Astrocyte of the cerebellum (primary cell): ENCODE results near the gene ASIP.

ENCODE experiments used
- DNase-seq: peaks from one replicate; pipeline ENCODE4 v3.0.0-alpha.2; 2011; ENCODE audit warnings: low read depth
- H3K4me3 ChIP-seq: 2 replicates; pipeline ENCODE4 v1.5.1; 2011; ENCODE audit warnings: mild to moderate bottlenecking, low read depth, low read length, moderate library complexity
- in situ Hi-C: cut with HindIII; loops from 2 replicates; pipeline ENCODE4 v1.10.0; 2017; ENCODE audit warnings: low sequenced_read_pairs
- TF ChIP-seq, protein P1 (sequence below): IDR thresholded peaks from 2 replicates; pipeline ENCODE4 v1.5.1; 2012; ENCODE audit warnings: low read length, low read depth, moderate library complexity, mild to moderate bottlenecking; ENCODE audit errors: missing control alignments

Gene ASIP

DNA sequence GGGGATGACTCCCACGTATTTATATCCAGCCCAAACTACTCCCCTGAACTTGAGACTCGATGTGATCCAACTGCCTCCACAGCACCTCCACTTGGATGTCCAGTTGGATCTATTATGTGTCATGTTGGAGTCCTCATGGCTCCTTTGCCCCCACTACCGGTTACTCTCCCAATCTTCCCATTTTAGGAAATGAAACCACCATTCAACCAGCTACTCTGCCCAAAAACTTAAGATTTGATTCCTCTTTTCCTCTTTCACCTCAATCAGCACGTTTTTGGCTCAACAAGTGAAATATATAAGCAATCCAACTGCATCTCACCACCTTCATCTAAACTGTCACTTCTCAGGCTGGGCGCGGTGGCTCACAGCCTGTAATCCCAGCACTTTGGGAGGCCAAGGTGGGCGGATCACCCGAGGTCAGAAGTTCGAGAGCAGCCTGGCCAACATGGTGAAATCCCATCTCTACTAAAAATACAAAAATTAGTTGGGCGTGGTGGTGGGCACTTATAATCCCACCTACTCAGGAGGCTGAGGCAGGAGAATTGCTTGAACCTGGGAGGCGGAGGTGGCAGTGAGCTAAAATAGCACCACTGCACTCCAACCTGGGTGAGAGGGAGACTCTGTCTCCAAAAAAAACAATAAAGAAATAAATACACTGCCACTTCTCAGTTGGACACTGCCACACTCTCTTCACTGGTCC, 58.5 kb downstream of the ASIP start:
- DNase-seq, result no peak
- TF ChIP-seq, protein P1, sequence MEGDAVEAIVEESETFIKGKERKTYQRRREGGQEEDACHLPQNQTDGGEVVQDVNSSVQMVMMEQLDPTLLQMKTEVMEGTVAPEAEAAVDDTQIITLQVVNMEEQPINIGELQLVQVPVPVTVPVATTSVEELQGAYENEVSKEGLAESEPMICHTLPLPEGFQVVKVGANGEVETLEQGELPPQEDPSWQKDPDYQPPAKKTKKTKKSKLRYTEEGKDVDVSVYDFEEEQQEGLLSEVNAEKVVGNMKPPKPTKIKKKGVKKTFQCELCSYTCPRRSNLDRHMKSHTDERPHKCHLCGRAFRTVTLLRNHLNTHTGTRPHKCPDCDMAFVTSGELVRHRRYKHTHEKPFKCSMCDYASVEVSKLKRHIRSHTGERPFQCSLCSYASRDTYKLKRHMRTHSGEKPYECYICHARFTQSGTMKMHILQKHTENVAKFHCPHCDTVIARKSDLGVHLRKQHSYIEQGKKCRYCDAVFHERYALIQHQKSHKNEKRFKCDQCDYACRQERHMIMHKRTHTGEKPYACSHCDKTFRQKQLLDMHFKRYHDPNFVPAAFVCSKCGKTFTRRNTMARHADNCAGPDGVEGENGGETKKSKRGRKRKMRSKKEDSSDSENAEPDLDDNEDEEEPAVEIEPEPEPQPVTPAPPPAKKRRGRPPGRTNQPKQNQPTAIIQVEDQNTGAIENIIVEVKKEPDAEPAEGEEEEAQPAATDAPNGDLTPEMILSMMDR, result no peak
- in situ Hi-C loops, result no loop called here
- no peak overlapping the region for H3K4me3 ChIP-seq

DNA sequence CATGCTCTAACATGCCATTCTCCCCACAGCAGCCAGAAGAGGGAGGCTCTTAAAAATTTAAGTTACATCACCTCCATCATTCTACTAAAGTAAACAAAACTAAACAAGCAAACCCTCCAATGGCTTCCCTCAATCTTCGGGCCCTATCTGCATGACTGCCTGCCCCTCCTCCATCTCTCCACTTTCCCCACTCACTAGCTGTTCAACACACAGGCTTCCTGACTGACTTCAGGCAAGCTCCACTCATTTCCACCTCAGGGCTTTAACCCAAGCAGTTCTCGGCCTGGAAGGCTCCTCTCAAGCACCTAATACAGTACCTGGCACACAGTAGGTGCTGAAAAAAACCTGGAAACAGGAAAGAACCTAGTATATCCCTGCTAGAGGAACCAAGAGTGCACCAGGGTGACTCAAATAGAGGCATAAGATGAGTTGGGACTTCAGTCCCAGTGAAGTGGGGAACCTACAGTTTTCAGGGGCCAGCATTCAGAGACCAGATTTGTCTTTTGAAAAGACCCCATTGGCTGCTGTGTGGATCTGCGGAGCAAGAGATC, 59.1 kb downstream of the ASIP start:
- H3K4me3 ChIP-seq, result no peak overlapping the region

DNA sequence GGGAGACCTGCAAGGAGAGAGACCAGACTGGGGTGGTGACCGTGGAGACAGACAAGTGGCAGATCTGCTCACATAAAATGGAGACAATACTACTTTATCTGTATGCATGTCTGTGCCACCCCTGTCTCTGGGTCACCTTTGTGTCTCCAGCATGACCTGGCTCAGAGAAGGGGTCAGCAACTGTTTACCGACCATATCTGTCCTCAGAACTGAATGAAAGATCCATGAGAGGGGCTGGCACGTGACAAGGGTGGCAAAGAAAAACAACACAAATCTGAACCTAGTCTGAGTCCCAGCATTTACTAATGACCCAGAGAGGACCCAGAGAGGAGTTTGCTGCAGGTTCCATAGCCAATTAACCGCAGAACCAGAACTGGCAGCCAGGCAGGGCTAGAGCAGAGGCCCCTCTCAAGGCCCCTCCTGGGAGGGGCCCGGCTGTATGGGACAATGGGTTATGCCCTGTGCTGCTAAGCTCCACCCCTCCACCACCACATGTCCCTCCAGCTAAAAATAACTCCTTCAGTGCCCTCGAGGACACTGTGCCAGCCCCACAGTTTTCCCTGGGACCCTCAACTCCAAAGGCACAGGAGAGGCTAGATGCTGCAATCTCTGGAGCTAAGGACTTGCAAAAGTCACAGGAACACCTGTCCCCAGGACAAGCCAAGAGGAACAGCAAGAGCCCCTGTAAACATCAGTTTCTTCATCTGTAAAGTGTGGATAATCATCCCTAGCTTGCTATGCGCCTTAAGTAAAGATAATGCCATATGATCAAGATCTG, 59.8 kb downstream of the ASIP start:
- no peak for DNase-seq
- in situ Hi-C loops, result no loop called here
- H3K4me3 ChIP-seq, result no peak overlapping the region
- TF ChIP-seq, protein P1, result no peak

More for the DNA sequence above, 59.1 kb downstream of the ASIP start:
- TF ChIP-seq, protein P1, result no peak
- DNase-seq, result no peak
- in situ Hi-C loops, result no loop called here

DNA sequence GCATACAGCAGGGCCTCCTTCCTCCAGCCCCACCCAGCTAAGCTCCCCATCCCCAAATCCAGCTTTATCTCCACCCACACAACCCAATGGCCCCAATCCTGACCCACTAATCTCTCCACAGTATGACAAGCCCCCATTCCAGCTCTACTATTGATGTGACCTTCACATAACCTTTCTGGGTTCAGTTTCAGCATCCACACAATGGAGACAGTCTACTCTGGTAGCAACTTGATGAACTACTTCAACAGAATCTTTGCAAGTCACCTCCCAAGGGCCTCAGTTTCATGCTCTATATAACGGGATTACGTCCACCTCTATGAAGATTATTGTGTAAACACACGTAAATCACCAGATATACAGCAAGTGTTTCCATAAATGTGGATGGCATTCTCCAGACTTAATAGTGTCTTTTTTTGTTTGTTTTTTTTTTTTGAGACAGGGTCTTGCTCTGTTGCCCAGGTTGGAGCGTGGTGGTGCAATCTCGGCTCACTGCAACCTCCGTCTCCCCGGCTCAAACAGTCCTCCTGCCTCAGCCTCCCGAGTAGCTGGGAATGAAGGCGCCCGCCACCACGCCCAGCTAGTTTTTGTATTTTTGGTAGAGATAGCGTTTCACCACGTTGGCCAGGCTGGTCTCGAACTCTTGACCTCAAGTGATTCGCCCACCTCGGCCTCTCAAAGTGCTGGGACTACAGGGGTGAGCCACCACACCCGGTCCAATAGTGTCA, 60.5 kb downstream of the ASIP start:
- no peak for DNase-seq
- in situ Hi-C loops, result no loop called here
- TF ChIP-seq, protein P1, result no peak
- peak overlapping the region; percentile 70 for H3K4me3 ChIP-seq

DNA sequence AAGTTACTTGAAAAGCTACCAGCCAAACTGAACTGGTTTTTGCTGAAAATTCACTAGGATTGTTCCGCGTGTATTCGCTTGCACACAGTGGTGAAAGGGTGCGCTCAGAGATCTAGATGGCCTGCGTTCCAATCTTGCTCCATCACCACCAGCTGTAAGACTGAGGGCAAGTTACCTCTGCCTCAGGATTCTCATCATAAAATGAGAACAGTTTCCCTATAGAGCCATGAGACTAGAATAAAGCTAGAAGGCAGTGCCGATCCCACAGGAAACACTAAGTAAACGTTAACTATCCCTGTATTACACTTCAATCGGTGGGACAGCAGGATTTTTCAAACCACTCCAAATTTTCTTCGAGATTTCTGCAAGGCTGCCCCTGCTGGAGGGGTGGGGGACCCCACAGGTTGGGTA, 61.1 kb downstream of the ASIP start:
- H3K4me3 ChIP-seq, result peak overlapping the region; percentile 70
- TF ChIP-seq, protein P1, result peak; percentile 32
- DNase-seq, result no peak
- in situ Hi-C loops, result no loop called here
